Endothelial cell of umbilical vein (primary cell): Measurements from ENCODE around the gene TOMM7.

ENCODE experiments used
- CTCF ChIP-seq, 2 donors: IDR thresholded peaks; 1 replicate in 1 of 2; 2 replicates in 1 of 2; pipeline ENCODE4 v1.5.1; 2011; ENCODE audit warnings: low read length in 2 of 2, mild to moderate bottlenecking in 2 of 2, moderate library complexity in 2 of 2, control low read depth in 1 of 2, inconsistent platforms in 1 of 2, low read depth in 1 of 2; ENCODE audit not compliant: insufficient read depth in 1 of 2; ENCODE audit errors: extremely low read depth in 1 of 2
- EZH2 ChIP-seq: IDR thresholded peaks from 2 replicates; pipeline ENCODE4 v1.6.1; 2012; ENCODE audit warnings: borderline replicate concordance, low read depth, mild to moderate bottlenecking, moderate library complexity, low read length, inconsistent platforms; ENCODE audit not compliant: severe bottlenecking
- FOS ChIP-seq: IDR thresholded peaks from 2 replicates; pipeline ENCODE4 v1.6.1; 2011; ENCODE audit warnings: mild to moderate bottlenecking, low read length, moderate library complexity, borderline replicate concordance; ENCODE audit not compliant: insufficient read depth
- MAX ChIP-seq: IDR thresholded peaks from 2 replicates; pipeline ENCODE4 v1.6.1; 2011; ENCODE audit not compliant: insufficient read depth, insufficient read length
- MYC ChIP-seq: IDR thresholded peaks from one replicate; pipeline ENCODE4 v1.6.1; 2011; ENCODE audit warnings: mild to moderate bottlenecking, low read depth, low read length
- POLR2A ChIP-seq: IDR thresholded peaks from 2 replicates; pipeline ENCODE4 v1.6.1; 2012; ENCODE audit warnings: low read depth, mild to moderate bottlenecking, control low read depth, low read length
- POLR2AphosphoS5 ChIP-seq: IDR thresholded peaks from 2 replicates; pipeline ENCODE4 v1.6.1; 2012; ENCODE audit warnings: low read depth, mild to moderate bottlenecking, control low read depth, low read length, moderate library complexity; ENCODE audit not compliant: insufficient read depth

- TF ChIP-seq EZH2 (no peak), POLR2AphosphoS5 (no peak), POLR2A (no peak), MAX (no peak), MYC (no peak), CTCF (IDR thresholded peaks at IDR 0.05; ENCODE audit: extremely low read depth in 1 of 2, insufficient read depth in 1 of 2, low read depth in 1 of 2, low read length in 2 of 2) (no peak), FOS (no peak)
Measured at GRCh38 chr7:22833957-22834356, 11.3 kb upstream of the TOMM7 start.
